ENCODE results near the gene GTF2A2.
"Not testable (repeated sequence)": the region's sequence is repeated elsewhere in the genome, so short reads cannot be mapped to it uniquely, and the experiment has no call there.

The GTF2A2 gene, protein sequence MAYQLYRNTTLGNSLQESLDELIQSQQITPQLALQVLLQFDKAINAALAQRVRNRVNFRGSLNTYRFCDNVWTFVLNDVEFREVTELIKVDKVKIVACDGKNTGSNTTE

DNA sequence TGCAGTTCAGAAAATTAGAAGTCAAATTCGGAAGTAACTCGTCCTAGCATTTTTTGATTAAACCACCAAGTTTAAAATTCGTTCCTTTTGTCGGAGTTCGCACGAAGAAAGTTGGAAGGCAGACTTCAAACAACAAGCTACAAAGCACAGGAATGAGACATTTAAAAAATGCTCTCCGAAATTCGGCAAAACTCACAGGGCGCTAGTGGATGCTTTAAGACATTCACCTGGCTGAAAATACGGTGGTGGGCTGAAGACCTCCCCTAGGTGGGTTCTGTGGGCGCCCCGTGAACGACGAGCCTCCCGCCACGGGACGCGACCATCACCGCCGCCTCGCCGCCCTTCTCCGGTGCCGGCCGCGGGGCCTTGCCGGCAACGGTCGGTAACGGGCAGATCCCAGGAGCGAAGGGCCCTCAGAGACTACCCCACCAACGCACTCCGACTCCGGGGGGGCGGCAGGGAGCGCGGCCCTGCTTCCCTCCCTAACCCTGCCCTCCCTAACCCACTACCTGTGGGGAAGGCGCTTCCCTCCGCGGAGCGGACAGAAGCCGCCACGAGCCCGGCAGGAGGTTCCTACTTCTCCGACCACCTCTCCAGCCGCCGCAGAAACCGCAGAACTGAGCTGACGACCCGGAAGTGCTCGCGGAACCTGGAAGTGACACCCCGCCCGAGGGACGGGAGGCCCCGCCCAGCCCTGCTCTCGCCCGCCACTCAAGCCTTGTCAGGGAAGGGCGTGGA, at the start of gene GTF2A2:
Gene GTF2A2 (minus strand): TSS at position 619 of the 738 bp plus-strand sequence. CDS start 5,238 bp downstream, outside the sequence.
- DNase-seq: peak; percentile 94

DNA sequence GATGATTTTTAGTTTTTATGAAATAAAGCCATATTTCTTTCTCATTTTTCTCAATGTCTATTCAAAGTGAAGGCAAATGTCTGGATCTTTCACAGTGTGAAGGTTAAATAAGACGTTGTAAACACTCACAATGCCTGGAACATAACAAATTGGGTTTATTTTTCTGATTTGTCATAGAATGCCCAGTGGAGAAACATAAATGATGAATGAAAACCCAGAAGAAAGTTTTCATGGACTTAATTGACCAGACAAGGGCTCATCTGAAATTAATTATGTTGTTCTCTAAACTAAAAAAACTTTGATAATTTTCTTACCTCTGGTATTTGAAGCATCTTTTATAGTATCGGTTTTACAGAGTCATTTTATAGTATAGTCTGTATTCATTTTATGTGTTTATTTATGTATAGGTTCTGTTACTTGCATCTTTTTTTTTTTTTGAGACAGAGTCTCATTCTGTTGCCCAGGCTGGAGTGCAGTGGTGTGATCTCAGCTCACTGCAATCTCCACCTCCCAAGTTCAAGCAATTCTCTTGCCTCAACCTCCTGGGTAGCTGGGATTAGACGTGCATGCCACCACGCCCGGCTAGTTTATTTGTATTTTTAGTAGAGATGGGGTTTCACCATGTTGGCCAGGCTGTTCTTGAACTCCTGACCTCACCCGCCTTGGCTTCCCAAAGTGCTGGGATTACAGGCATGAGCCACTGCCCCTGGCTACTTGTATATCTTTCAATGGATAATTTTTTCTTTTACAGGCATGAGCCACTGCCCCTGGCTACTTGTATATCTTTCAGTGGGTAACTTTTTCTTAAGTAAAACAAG, 46.9 kb upstream of the GTF2A2 start:
- no peak for DNase-seq

- DNase-seq: no peak
These were observed 45.0 kb upstream of the GTF2A2 start for GRCh38 chr15:59702351-59702750.

GRCh38 chr15:59701880-59702279, 44.6 kb upstream of the GTF2A2 start:
- no peak for DNase-seq

DNA sequence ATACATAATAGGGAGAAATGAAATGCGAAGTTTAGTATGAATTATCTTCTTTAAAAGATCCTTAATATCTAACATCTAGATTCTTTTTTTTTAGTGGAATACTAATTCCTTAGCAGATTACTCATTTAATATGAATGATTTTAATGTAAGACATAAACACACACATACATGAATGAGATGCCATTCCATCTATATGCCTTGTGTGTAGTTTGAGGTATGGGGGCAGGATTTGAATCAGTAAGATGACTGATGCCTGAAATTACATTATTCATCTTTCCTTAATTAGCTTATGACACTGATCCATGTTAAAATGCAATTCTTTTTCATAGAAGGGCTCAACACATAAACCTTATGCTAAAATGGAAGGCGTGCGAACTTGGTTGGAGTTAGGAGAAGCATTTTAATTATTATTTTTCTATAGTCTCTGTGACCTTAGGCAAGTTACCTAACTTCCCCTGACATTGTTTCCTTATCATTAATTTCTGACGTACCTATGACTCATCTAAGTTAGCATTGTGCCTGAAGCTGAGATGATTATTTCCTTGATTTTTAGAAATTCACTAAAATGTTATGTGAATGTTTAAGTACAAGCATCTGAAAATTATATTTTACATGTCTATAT, 42.6 kb upstream of the GTF2A2 start:
- no peak for DNase-seq

DNA sequence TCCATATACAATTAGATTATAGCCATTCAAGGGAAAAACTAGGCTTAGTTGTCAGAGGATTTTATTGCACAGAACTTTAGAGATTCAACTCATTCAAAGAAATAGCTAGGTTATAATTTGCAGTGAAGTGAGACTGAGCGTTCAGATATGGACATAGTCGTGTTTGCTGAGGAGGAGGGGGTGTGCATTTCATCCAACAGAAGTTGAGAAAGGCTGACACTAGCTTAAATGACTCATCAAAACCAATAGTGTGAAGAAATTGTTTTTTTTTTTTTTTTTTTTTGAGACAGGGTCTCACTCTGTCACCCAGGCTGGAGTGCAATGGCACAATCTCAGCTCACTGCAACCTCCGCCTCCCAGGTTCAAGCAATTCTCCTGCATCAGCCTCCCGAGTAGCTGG, 40.8 kb upstream of the GTF2A2 start:
- DNase-seq: not testable (repeated sequence)

- DNase-seq: no peak
These were observed 39.0 kb upstream of the GTF2A2 start for GRCh38 chr15:59696332-59696731.

DNA sequence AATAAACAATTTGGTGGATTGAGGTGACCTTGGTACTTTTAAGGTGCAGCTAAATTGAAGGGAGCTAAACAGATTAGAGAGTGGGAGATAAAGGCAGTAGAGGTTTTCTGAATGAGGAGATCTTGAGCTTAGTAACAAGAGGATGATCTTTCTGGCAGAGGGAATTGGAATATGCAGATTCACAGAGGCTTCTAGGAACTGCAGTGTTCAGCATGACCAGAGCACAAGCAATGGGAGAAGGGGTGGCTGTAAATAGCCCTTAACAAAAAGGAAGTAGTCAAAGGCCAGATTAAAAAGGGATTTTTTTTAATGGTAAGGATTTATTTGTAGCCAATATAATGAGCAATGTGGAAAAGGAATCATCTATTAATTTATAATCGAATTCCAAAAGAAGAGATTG, 37.5 kb upstream of the GTF2A2 start:
- DNase-seq: no peak

DNA sequence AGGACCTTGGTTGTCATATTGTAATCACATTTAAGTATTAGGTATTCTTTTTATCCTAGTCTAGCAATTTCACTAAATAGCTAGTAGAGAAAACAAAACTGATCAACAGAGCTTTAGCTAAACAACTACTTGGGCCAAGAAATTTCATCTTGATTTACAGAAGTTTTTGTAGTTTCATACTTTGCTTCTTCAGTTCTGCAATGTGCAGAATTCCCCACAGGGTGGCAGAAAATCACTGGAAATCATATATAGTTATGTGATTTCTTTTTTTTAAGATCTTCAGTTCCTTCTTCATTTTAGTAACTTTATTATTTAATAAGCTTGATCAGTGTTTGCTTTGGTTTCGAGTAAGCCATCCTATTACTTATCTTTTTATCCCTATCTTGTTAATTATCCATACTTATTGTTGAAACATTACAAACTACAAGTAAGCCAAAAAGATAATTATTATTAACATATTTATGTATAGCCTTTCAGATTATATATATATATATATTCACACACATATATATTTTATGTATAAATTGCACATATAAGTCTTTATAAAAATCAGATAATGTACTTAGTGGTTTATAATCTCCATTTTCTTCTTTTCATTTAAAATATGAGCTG, 34.0 kb upstream of the GTF2A2 start:
- DNase-seq: peak; percentile 36

DNA sequence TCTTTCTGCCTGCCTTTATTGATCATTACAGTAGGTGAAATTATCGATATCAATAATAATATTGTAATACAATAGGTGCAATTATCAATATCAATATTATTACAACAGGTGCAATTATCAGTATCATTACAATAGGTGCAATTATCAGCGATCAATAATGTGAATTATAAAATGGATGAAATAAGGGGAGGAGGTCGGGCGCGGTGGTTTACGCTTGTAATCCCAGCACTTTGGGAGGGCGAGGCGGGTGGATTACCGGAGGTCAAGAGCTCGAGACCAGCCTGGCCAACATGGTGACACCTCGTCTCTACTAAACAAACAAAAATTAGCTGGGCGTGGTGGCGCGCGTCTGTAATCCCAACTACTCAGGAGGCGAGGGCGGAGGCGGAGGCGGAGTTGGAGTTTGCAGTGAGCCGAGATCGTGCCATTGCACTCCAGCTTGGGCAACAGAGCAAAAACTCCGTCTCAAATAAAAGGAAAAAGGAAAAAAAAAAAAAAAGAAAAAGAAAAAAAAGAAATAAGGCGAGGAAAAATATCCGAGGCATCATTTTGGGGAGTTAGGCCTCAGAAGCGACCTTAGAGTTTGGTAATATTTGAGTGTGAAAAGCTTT, 32.4 kb upstream of the GTF2A2 start:
- DNase-seq: peak; percentile 60

DNA sequence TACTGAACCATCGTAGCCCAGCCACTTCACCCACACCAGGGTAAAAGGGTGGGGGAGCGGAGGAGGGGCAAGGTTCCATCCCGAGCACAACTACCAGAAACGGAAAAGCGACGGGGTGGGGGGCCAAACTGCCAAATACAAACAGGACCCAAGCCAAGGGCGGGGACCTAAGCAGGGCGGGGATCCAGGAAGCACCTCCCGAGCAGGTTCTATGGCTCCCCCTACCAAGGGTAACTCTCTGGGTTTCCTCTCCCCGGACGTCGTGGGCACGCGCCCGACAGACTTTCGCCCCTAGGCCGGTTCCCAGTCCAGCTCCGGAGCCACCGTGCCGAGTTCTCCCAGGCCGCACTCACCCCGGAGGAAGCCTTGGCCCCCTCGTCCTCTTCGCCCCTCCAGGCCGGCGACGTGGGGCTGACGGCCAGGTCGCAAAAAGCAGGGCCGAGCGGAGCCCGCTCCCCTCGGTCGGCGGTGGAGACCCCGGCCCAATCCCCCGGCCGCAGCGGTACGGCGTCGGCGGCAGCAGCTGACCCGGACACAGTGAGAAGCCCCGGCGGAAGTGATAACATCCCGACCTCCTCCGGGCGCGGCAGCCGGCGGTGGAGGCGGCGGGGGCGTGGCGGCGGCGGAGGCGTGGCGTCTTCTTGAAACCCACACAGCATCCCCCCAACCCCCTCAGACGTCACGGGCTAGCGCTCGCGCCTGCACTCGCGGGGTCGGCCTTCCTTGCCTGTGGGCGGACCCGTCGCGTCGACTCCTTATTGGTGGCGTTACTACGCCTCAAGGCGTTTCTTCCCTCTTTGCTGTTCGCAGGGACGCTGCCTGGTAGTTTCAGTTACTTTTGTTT, 31.7 kb upstream of the GTF2A2 start, which contains the start of gene BNIP2:
Gene BNIP2 (minus strand): TSS at position 539 of the 844 bp plus-strand sequence. CDS start 6,863 bp downstream, outside the sequence.
- DNase-seq: peak; percentile 97

- no peak for DNase-seq
These were observed 31.1 kb upstream of the GTF2A2 start for GRCh38 chr15:59688423-59688781.

DNA sequence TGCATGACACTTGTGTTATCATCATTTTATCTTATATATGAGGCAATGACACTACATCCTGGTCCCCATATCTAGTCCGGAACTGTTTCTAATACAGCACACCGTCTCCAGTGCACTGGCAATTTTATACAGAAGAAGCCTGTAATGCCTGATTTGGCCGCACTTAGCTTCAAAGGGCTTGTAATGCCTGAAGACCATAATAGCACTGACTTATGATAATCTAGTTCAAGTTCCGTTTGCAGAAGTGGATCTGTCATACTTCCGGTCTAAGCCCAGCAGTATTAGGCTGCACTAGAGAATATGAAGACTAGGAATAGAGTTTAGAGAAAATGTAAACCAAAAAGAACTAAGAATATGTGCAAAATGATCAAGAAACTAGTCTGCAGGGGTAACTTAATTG, 30.5 kb upstream of the GTF2A2 start:
- DNase-seq: peak; percentile 23

- no peak for DNase-seq
These were observed 29.1 kb upstream of the GTF2A2 start for GRCh38 chr15:59686389-59686788.

GRCh38 chr15:59685737-59686297, 28.5 kb upstream of the GTF2A2 start:
- DNase-seq: no peak

DNA sequence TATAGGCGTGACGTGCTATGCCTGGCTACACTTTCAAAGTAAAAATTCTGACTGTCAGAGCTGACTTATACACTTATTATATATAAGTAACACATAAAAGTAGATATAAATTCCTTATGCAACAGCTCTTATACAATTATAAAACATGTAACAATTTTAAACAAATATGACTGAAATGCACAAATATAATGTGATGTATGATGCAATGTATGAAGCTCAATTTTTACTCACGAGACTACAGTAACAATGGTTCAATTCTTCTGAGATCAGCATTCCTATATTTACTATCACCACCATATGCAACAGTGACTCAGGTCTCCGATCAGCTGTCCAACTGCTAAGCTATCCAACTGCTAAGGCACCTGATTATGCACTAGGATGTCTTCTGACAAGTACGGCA, 23.6 kb upstream of the GTF2A2 start:
- no peak for DNase-seq

DNA sequence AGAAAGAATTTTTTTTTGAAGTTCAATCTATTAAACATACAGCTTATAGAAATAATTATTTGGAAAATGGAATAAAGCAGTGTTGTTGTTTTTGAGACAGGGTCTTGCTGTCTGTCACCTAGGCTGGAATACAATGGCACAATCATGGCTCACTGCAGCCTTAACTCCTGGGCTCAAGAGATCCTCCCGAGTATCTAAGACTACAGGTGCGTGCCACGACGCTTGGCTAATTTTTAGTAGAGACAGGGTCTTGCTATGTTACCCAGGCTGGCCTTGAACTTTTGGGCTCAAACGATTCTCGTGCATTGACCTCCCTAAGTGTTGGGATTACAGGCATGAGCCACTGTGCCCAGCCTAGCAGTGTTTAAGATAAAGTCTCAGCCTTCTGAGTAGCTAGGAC, 23.0 kb upstream of the GTF2A2 start:
- DNase-seq: no peak

DNA sequence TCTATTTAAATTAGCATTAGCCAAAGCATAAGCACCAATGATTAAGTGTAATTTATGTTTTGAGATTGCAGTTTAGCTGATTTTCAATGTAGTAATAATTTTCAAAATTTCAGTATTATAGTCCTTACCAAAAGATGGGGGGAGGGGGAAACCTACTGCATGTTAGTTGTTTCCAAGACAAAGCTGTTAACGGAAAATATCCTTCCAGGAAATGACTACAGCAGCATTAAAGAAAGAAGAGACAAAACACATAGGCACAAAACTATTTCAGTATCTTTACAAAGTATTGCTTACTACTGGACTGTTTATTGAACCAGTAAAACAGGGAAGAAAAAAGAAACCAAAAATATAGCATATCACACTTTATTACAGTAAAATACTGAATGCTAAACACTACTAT, 21.3 kb upstream of the GTF2A2 start:
- no peak for DNase-seq

GRCh38 chr15:59678172-59678571, 20.9 kb upstream of the GTF2A2 start:
- DNase-seq: no peak

DNA sequence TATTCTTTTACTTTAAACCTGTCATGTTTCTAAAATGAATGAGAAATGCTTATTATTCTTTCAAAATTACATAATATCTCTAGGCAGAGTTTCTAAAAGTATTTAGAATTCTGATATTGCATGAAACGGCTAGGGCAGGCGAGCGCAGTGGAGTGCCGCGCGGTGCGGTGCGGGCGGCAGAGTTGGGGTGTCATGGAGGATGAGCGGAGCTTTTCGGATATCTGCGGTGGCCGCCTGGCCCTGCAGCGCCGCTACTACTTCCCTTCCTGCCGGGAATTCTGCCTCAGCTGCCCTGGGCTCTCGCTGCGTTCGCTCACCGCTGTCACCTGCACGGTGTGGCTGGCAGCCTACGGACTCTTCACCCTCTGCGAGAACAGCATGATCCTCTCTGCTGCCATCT, 19.2 kb upstream of the GTF2A2 start:
- DNase-seq: no peak

DNA sequence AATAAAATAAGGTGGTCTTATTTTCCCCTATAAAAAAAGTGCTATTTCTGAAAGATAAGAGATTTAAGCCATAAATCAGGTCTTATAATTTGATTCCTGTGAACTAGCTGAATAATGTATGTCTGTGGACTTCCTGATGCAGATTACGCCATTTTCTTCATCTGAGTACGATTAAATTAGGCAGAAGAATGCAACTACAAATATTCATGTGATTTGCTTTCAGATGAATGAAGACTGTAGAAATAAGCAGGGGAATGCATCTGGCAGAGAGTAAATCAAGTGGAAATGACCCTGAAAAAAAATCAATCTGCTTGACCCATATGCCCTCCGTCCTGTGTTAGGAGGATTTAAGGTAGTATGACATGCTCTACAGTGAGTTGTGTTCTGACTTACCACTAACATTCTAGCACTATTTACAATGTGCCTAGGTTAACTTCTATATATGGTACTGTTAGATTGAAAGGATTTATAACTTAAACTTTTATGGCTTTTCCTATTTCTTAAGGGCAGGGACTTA, 17.1 kb upstream of the GTF2A2 start:
- no peak for DNase-seq

Data from activated naive CD4-positive, alpha-beta T cell treated with Interleukin-2 at 50 U/mL for 16 hours (primary cell).